OCI-LY7 (cell line): ENCODE results near the gene TXNIP. TPM values are rescaled to one million over a fixed set of nuclear protein-coding genes. Genes with fewer than 3 reads are reported as not detected.

Source experiments
- BruUV-seq: library from RNA; stranded (reverse); fragments of 400-500 nt; replicated peaks from 2 replicates; lab custom pipeline; 2021; lab: Mats Ljungman, UMichigan
- CTCF ChIA-PET: fragments of 300-600 bp; sonication (Branson Sonifier 250); formaldehyde crosslinking; loops from one replicate; lab custom pipeline; 2022; ENCODE audit warnings: antibody characterized with exemption; ENCODE audit not compliant: unreplicated experiment; lab: Charles Lee
- POLR2A ChIA-PET: fragments of 300-600 bp; sonication (Branson Sonifier 250); formaldehyde crosslinking; loops from one replicate; lab custom pipeline; 2022; ENCODE audit warnings: antibody characterized with exemption; lab: Charles Lee
- DNase-seq: peaks from one replicate; pipeline ENCODE4 v3.0.0-alpha.2; 2015; ENCODE audit warnings: low spot score
- H2AFZ ChIP-seq: fragments of 200-600 bp; sonication (generic), shearing (Covaris generic); 2 replicates; pipeline ENCODE4 v1.6.1; 2014; ENCODE audit warnings: mild to moderate bottlenecking, antibody characterized with exemption, low read length, moderate library complexity
- H3K27ac ChIP-seq: fragments of 200-600 bp; sonication (generic); 2 replicates; pipeline ENCODE4 v1.5.1; 2014; ENCODE audit warnings: mixed run types, low read depth, mild to moderate bottlenecking, moderate library complexity, low read length, inconsistent platforms; ENCODE audit not compliant: poor library complexity, severe bottlenecking
- H3K36me3 ChIP-seq: fragments of 200-600 bp; sonication (generic); 2 replicates; pipeline ENCODE4 v1.6.1; 2014; ENCODE audit warnings: mild to moderate bottlenecking, antibody characterized with exemption, low read length, moderate library complexity, mixed read lengths; ENCODE audit not compliant: insufficient read depth
- H3K4me1 ChIP-seq: fragments of 200-600 bp; sonication (generic); 2 replicates; pipeline ENCODE4 v1.5.1; 2014; ENCODE audit warnings: mild to moderate bottlenecking, low read length; ENCODE audit not compliant: insufficient read depth, poor library complexity, severe bottlenecking
- H3K4me2 ChIP-seq: fragments of 200-600 bp; sonication (generic); 2 replicates; pipeline ENCODE4 v1.6.1; 2014; ENCODE audit warnings: mild to moderate bottlenecking, low read length
- H3K4me3 ChIP-seq: fragments of 200-600 bp; sonication (generic); 2 replicates; pipeline ENCODE4 v1.5.1; 2014; ENCODE audit warnings: mild to moderate bottlenecking, low read depth, low read length; ENCODE audit not compliant: poor library complexity, severe bottlenecking
- H3K79me2 ChIP-seq: fragments of 200-600 bp; sonication (generic); 2 replicates; pipeline ENCODE4 v1.6.1; 2016; ENCODE audit warnings: low read depth, mild to moderate bottlenecking, low read length, moderate library complexity, mixed read lengths; ENCODE audit not compliant: insufficient read depth
- H3K9me2 ChIP-seq: fragments of 200-600 bp; sonication (generic); 2 replicates; pipeline ENCODE4 v1.6.1; 2016; ENCODE audit warnings: mild to moderate bottlenecking, low read length, mixed read lengths; ENCODE audit not compliant: insufficient read depth
- H3K9me3 ChIP-seq: fragments of 200-600 bp; sonication (generic); 2 replicates; pipeline ENCODE4 v1.6.1; 2014; ENCODE audit warnings: mild to moderate bottlenecking, mixed run types, low read length, mixed read lengths
- H4K20me1 ChIP-seq: fragments of 200-600 bp; sonication (generic); 2 replicates; pipeline ENCODE4 v1.6.1; 2014; ENCODE audit warnings: mild to moderate bottlenecking, antibody characterized with exemption, low read length, moderate library complexity, mixed read lengths; ENCODE audit not compliant: insufficient read depth
- EZH2phosphoT487 ChIP-seq: fragments of 200-600 bp; sonication (generic); IDR thresholded peaks from 2 replicates; pipeline ENCODE4 v1.6.1; 2018; ENCODE audit warnings: low read depth, borderline replicate concordance, mild to moderate bottlenecking, mixed run types, antibody characterized with exemption, low read length, moderate library complexity, mixed read lengths
- intact Hi-C: fragments of 100-400 bp; cut with micrococcal nuclease; formaldehyde crosslinking; loops from one replicate; pipeline ENCODE4 v1.10.0; 2022; ENCODE audit not compliant: unreplicated experiment
- total RNA-seq, 2 experiments: library from RNA; depleted of rRNA in 1 of 2; stranded (reverse); fragments of >200 nt in 1 of 2; shearing (Covaris generic) in 1 of 2; gene quantifications; 2 replicates each; pipeline ENCODE4 v1.2.3, GENCODE V29; 2014 to 2022
- TF ChIP-seq, protein P1 (sequence below): fragments of 200-600 bp; sonication (generic); conservative IDR thresholded peaks from 2 replicates; pipeline ENCODE4 v1.5.1; 2014; ENCODE audit warnings: mild to moderate bottlenecking, antibody characterized with exemption, low read length, moderate library complexity, mixed read lengths

TXNIP gene
- total RNA-seq, 2 experiments from 2014 or later = 50.3 to 144 TPM

DNA sequence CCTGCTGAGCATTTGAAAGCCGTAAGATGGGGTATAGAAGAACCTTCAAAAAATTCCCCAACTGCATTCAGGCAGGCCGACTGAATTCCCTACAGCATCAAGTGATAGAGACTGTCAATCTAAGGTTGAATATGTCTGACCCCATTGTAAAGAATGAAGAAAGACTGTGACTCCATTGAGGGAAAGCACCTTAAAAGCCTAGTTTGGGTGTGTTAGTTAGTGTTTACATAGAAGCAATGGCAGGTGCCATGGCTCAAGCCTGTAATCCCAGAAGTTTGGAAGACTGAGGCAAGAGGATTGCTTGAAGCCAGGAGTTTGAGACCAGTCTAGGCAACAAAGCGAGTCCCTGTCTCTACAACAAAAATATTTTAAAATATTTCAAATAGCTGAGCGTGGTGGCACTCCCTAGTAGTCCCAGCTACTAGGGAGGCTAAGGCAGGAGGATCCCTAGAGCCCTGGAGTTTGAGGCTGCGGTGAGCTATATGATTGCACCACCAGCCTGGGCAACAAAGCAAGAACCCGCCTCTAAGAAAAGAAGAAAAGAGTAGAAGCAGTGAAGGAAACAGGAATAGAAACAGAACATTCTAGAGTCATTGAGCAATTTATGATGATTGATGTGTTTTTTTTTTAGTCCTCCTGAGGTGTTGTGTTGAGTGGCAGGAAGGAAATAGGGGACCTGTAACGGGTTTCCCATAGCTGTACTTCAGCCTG lies 16.5 kb downstream of the TXNIP start:
- peak overlapping the region; percentile 62 for H3K4me2 ChIP-seq
- peak overlapping the region; percentile 75 for H2AFZ ChIP-seq
- DNase-seq = peak; percentile 74
- intact Hi-C loops = loop anchor here (1.0 to 5.0 kb wide), 3 partner anchors 16 to 133 kb away; partner anchors contain the start of genes NUDT17 and TXNIP
- H3K9me3 ChIP-seq = no peaks in the 10 kb centered on the region
- CTCF ChIA-PET = interaction anchor here (0.5 to 4.1 kb wide), 7 partner anchors 8 to 32 kb away, joined by 3 to 20 read pairs (median 5); partner anchors contain the start of gene TXNIP
- POLR2A ChIA-PET = interaction anchor here (0.6 to 4.6 kb wide), 22 partner anchors 9 to 152 kb away, joined by 3 to 67 read pairs (median 5); partner anchors contain the start of genes ANKRD34A, HJV, LIX1L and PIAS3
- no peaks in the 10 kb centered on the region for H3K36me3 ChIP-seq
- peaks cover 76% of the 10 kb centered on the region for H3K4me1 ChIP-seq
- peak overlapping the region; percentile 38 for H3K4me3 ChIP-seq
- TF ChIP-seq EZH2phosphoT487 = no peak
- TF ChIP-seq, protein P1, sequence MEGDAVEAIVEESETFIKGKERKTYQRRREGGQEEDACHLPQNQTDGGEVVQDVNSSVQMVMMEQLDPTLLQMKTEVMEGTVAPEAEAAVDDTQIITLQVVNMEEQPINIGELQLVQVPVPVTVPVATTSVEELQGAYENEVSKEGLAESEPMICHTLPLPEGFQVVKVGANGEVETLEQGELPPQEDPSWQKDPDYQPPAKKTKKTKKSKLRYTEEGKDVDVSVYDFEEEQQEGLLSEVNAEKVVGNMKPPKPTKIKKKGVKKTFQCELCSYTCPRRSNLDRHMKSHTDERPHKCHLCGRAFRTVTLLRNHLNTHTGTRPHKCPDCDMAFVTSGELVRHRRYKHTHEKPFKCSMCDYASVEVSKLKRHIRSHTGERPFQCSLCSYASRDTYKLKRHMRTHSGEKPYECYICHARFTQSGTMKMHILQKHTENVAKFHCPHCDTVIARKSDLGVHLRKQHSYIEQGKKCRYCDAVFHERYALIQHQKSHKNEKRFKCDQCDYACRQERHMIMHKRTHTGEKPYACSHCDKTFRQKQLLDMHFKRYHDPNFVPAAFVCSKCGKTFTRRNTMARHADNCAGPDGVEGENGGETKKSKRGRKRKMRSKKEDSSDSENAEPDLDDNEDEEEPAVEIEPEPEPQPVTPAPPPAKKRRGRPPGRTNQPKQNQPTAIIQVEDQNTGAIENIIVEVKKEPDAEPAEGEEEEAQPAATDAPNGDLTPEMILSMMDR = no peak
- H4K20me1 ChIP-seq = no peaks in the 10 kb centered on the region
- peak overlapping the region; percentile 94 for H3K27ac ChIP-seq
- BruUV-seq = no TSS peak
- H3K9me2 ChIP-seq = no peaks in the 10 kb centered on the region
- no peaks in the 10 kb centered on the region for H3K79me2 ChIP-seq

DNA sequence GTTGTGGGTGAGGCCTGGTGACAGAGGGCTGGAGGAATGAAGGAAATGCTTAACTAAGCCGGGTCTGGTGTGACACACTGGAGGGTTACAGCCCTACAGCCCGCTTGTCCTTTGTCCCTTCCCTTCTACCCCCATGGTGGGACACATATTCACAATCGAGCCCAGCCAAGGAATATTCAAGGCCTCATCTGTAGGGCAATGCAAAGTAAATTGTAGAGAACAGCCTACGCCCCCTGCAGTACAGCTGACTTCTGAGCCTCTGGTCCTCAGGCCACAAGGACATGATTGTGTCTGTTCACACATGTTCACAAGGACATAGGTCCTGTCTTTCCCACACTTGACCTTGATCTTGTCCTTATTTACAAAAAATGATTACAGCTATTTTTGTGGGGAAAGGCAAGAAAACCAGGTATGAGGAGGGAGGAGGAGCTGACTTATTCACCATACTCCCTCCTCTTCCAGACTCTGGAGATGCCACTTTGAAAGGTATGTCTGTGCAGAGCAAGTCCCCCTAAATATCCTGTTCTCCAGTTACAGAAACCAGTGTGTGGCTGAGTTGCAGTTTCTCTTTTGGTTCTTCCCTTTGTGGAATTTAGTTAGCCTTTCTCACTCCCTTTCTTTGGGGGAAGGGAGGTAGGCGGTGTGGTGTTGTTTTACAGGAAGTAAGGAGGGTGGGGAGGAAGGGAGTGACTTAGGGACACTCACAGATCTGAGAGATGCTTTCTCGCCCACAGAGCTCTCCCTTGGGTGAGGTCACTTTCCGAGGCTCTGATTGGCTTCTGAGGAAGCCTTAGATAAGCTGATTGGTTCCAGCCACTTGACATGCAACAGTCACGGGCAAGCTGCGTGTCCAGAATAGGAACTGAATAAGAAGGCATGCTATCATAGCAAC lies 17.3 kb downstream of the TXNIP start:
- POLR2A ChIA-PET = interaction anchor here (0.5 to 4.6 kb wide), 24 partner anchors 10 to 151 kb away, joined by 3 to 67 read pairs (median 6); partner anchors contain the start of genes ANKRD34A, HJV, LIX1L and PIAS3
- Histone ChIP-seq H3K9me3 (no peaks in the 10 kb centered on the region), H2AFZ (peak overlapping the region; percentile 75; the same call in 1 of the 2 replicates), H3K4me3 (peak overlapping the region; percentile 36), H3K9me2 (no peaks in the 10 kb centered on the region), H3K79me2 (no peaks in the 10 kb centered on the region), H3K4me1 (peaks cover 68% of the 10 kb centered on the region), H3K27ac (peak overlapping the region; percentile 94), H3K36me3 (no peaks in the 10 kb centered on the region), H4K20me1 (no peaks in the 10 kb centered on the region), H3K4me2 (peak overlapping the region; percentile 62)
- BruUV-seq = no TSS peak
- peak; percentile 98 for DNase-seq
- TF ChIP-seq EZH2phosphoT487 = no peak
- TF ChIP-seq, protein P1 = peak; percentile 70
- intact Hi-C loops = loop anchor here (1.0 to 5.0 kb wide), 3 partner anchors 17 to 132 kb away; partner anchors contain the start of genes NUDT17 and TXNIP
- CTCF ChIA-PET = interaction anchor here (1.4 to 4.1 kb wide), 6 partner anchors 8 to 33 kb away, joined by 4 to 20 read pairs (median 7); partner anchors contain the start of gene TXNIP
